Measurements from ENCODE around the gene VTI1B. TPM values are rescaled to one million over a fixed set of nuclear protein-coding genes. Genes with fewer than 3 reads are reported as not detected.

VTI1B gene
- total and polyA plus RNA-seq, 2 experiments from 2014 or later, result 55.0 to 115 TPM

GRCh38 chr14:67623114-67623513 lies 51.3 kb downstream of the VTI1B start:
- H3K4me1 ChIP-seq (ENCODE audit: insufficient read depth), result peaks cover 18% of the 10 kb centered on the region
- DNase-seq (ENCODE audit: low spot score), result peak; percentile 16
- 30% methylated on average over 2 of the region's 2 CpGs for WGBS (ENCODE audit: low lambda C conversion rate, missing lambda C conversion rate)

GRCh38 chr14:67622675-67623074 lies 51.8 kb downstream of the VTI1B start:
- WGBS (ENCODE audit: low lambda C conversion rate, missing lambda C conversion rate), result 35% methylated on average over 4 of the region's 4 CpGs
- H3K36me3 ChIP-seq (replicated peaks; ENCODE audit: insufficient read depth, low read depth), result no peaks in the 10 kb centered on the region
- no peak overlapping the region for H2AFZ ChIP-seq
- H4K20me1 ChIP-seq (ENCODE audit: insufficient read depth, poor library complexity, severe bottlenecking), result no peaks in the 10 kb centered on the region
- DNase-seq (ENCODE audit: low spot score), result peak; percentile 81
- H3K27me3 ChIP-seq, result no peaks in the 10 kb centered on the region
- H3K4me3 ChIP-seq, result no peak overlapping the region
- peak overlapping the region; percentile 19 for H3K4me2 ChIP-seq
- no peaks in the 10 kb centered on the region for H3K9me3 ChIP-seq (ENCODE audit: low read depth)
- H3K79me2 ChIP-seq, result no peaks in the 10 kb centered on the region
- H3K27ac ChIP-seq, result peak overlapping the region; percentile 75
- H3K4me1 ChIP-seq (ENCODE audit: insufficient read depth), result peaks cover 18% of the 10 kb centered on the region
- H3K9me2 ChIP-seq (replicated peaks; ENCODE audit: insufficient read depth), result no peaks in the 10 kb centered on the region
- TF ChIP-seq CTCF (IDR thresholded peaks at IDR 0.05; ENCODE audit: poor library complexity) (no peak), EZH2phosphoT487 (IDR thresholded peaks at IDR 0.05; ENCODE audit: low read depth, severe bottlenecking, unreplicated experiment) (no peak), EZH2 (IDR thresholded peaks at IDR 0.05; ENCODE audit: borderline replicate concordance) (no peak)

More at GRCh38 chr14:67623114-67623513, 51.3 kb downstream of the VTI1B start:
- Histone ChIP-seq H3K79me2 (no peaks in the 10 kb centered on the region), H3K9me2 (replicated peaks; ENCODE audit: insufficient read depth) (no peaks in the 10 kb centered on the region), H3K27me3 (no peaks in the 10 kb centered on the region), H3K9me3 (ENCODE audit: low read depth) (no peaks in the 10 kb centered on the region), H4K20me1 (ENCODE audit: insufficient read depth, poor library complexity, severe bottlenecking) (no peaks in the 10 kb centered on the region), H2AFZ (no peak overlapping the region), H3K4me2 (peak overlapping the region; percentile 19), H3K4me3 (no peak overlapping the region), H3K36me3 (replicated peaks; ENCODE audit: insufficient read depth, low read depth) (no peaks in the 10 kb centered on the region), H3K27ac (peak overlapping the region; percentile 75)
- no peak for TF ChIP-seq EZH2phosphoT487 (IDR thresholded peaks at IDR 0.05; ENCODE audit: low read depth, severe bottlenecking, unreplicated experiment)
- no peak for TF ChIP-seq CTCF (IDR thresholded peaks at IDR 0.05; ENCODE audit: poor library complexity)
- TF ChIP-seq EZH2 (IDR thresholded peaks at IDR 0.05; ENCODE audit: borderline replicate concordance), result no peak

- H3K79me2 ChIP-seq, result no peaks in the 10 kb centered on the region
- H3K4me3 ChIP-seq, result peak overlapping the region; percentile 82
- H3K27me3 ChIP-seq, result no peaks in the 10 kb centered on the region
- peak; percentile 50 for DNase-seq (ENCODE audit: low spot score)
- no peaks in the 10 kb centered on the region for H3K9me3 ChIP-seq (ENCODE audit: low read depth)
- H3K4me1 ChIP-seq (ENCODE audit: insufficient read depth), result peaks cover 18% of the 10 kb centered on the region
- 3% methylated on average over 15 of the region's 19 CpGs for WGBS (ENCODE audit: low lambda C conversion rate, missing lambda C conversion rate)
- peak overlapping the region; percentile 92 for H3K4me2 ChIP-seq
- H3K36me3 ChIP-seq (replicated peaks; ENCODE audit: insufficient read depth, low read depth), result no peaks in the 10 kb centered on the region
- H2AFZ ChIP-seq, result peak overlapping the region; percentile 82
- H3K9me2 ChIP-seq (replicated peaks; ENCODE audit: insufficient read depth), result no peaks in the 10 kb centered on the region
- peak overlapping the region; percentile 89 for H3K27ac ChIP-seq
- H4K20me1 ChIP-seq (ENCODE audit: insufficient read depth, poor library complexity, severe bottlenecking), result no peaks in the 10 kb centered on the region
- TF ChIP-seq EZH2phosphoT487 (IDR thresholded peaks at IDR 0.05; ENCODE audit: low read depth, severe bottlenecking, unreplicated experiment) (no peak), CTCF (IDR thresholded peaks at IDR 0.05; ENCODE audit: poor library complexity) (no peak), EZH2 (IDR thresholded peaks at IDR 0.05; ENCODE audit: borderline replicate concordance) (no peak)
These were observed 54.1 kb downstream of the VTI1B start for GRCh38 chr14:67620217-67620785.
